ENCODE measurements around the gene ATP2B2. TPM values are rescaled to one million over a fixed set of nuclear protein-coding genes. Genes with fewer than 3 reads are reported as not detected.
A peak's percentile ranks its signal among the peaks of the same experiment; 100 is the strongest.

The ATP2B2 gene
- total and polyA plus RNA-seq, 2 experiments from 2014 or later = 0.66 to 1.8 TPM

- H3K4me1 ChIP-seq (ENCODE audit: insufficient read depth) = no peaks in the 10 kb centered on the region
- no peaks in the 10 kb centered on the region for H3K9me3 ChIP-seq (ENCODE audit: low read depth)
- H3K27ac ChIP-seq = no peak overlapping the region
- no peaks in the 10 kb centered on the region for H3K79me2 ChIP-seq
- H2AFZ ChIP-seq = no peak overlapping the region
- no peaks in the 10 kb centered on the region for H4K20me1 ChIP-seq (ENCODE audit: insufficient read depth, poor library complexity, severe bottlenecking)
- H3K27me3 ChIP-seq = no peaks in the 10 kb centered on the region
- TF ChIP-seq, protein P1, sequence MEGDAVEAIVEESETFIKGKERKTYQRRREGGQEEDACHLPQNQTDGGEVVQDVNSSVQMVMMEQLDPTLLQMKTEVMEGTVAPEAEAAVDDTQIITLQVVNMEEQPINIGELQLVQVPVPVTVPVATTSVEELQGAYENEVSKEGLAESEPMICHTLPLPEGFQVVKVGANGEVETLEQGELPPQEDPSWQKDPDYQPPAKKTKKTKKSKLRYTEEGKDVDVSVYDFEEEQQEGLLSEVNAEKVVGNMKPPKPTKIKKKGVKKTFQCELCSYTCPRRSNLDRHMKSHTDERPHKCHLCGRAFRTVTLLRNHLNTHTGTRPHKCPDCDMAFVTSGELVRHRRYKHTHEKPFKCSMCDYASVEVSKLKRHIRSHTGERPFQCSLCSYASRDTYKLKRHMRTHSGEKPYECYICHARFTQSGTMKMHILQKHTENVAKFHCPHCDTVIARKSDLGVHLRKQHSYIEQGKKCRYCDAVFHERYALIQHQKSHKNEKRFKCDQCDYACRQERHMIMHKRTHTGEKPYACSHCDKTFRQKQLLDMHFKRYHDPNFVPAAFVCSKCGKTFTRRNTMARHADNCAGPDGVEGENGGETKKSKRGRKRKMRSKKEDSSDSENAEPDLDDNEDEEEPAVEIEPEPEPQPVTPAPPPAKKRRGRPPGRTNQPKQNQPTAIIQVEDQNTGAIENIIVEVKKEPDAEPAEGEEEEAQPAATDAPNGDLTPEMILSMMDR (IDR thresholded peaks at IDR 0.05; ENCODE audit: poor library complexity) = no peak
- TF ChIP-seq EZH2phosphoT487 (IDR thresholded peaks at IDR 0.05; ENCODE audit: low read depth, severe bottlenecking, unreplicated experiment) (no peak), EZH2 (IDR thresholded peaks at IDR 0.05; ENCODE audit: borderline replicate concordance) (no peak)
- no peak for DNase-seq (ENCODE audit: low spot score)
- no peak overlapping the region for H3K4me3 ChIP-seq
- no peaks in the 10 kb centered on the region for H3K9me2 ChIP-seq (replicated peaks; ENCODE audit: insufficient read depth)
- WGBS (ENCODE audit: low lambda C conversion rate, missing lambda C conversion rate) = 75% methylated on average over 4 of the region's 4 CpGs
- no peaks in the 10 kb centered on the region for H3K36me3 ChIP-seq (replicated peaks; ENCODE audit: insufficient read depth, low read depth)
- H3K4me2 ChIP-seq = no peak overlapping the region
Measured at GRCh38 chr3:10460951-10461545, 44.3 kb downstream of the ATP2B2 start.

DNA sequence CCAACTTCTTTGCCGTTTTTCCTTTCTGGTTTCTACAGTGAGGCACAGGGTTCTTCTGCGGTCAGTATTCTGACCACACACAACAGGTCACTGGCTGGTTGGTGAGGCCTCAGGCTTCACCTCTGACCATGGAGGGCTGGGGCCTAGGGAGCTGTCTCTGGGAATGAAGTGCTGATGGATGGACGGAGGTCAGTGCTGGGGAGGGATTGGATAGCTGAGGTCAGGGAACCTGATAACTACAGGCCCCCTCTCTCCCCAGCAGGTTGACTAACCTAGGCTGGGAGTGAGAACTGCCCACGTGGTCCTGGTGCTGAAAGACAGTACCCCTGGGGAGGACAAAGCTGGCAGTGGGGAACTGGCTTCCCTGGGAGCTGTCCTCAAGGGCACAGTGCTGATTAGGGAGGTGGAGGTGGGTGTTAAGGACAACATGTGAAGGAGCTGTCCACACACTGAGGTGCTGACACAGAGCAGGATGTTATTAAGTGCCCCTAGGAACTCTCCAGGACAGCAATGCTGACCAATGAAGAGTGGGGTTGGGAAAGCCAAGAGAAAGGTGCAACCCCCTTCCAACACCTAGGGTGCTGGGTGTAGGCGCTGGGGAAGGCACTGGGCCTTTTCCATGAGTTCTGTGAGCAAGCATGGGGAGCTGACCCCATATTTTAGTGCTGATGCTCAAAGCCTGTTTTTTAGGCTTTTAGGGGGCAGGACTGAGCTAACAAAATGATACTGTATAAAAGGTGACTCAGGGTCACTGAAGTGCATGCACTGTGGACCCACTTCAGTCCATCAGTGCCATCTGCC lies 45.2 kb downstream of the ATP2B2 start:
- Histone ChIP-seq H3K4me3 (no peak overlapping the region), H3K27me3 (no peaks in the 10 kb centered on the region), H3K79me2 (no peaks in the 10 kb centered on the region), H3K4me1 (ENCODE audit: insufficient read depth) (no peaks in the 10 kb centered on the region), H3K36me3 (replicated peaks; ENCODE audit: insufficient read depth, low read depth) (no peaks in the 10 kb centered on the region), H3K27ac (no peak overlapping the region), H3K4me2 (no peak overlapping the region), H3K9me2 (replicated peaks; ENCODE audit: insufficient read depth) (no peaks in the 10 kb centered on the region), H4K20me1 (ENCODE audit: insufficient read depth, poor library complexity, severe bottlenecking) (no peaks in the 10 kb centered on the region), H3K9me3 (ENCODE audit: low read depth) (no peaks in the 10 kb centered on the region), H2AFZ (no peak overlapping the region)
- 43% methylated on average over 5 of the region's 5 CpGs for whole genome bisulfite sequencing (ENCODE audit: low lambda C conversion rate, missing lambda C conversion rate)
- TF ChIP-seq, protein P1 (IDR thresholded peaks at IDR 0.05; ENCODE audit: poor library complexity) = no peak
- TF ChIP-seq EZH2 (IDR thresholded peaks at IDR 0.05; ENCODE audit: borderline replicate concordance) (no peak), EZH2phosphoT487 (IDR thresholded peaks at IDR 0.05; ENCODE audit: low read depth, severe bottlenecking, unreplicated experiment) (no peak)
- peak; percentile 88 for DNase-seq (ENCODE audit: low spot score)

DNA sequence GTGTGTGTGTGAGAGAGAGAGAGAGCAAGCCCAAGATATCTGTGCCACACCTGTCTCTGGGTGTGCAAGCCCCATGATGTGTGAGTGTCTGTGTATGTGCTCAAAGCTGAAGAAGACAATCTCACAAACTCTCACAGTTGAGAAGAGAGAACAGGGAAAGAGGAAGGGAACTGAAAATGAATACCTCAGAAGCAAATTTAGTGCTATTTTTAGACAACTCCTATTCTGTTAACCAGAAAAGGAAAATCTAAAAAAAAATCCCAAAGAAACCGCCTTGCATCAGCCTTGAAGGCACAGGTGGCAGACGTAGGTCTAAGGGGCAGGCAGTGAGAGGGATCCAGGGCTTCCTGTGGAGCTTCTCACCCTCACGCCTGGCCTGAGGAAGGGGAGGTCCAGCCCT lies 47.8 kb downstream of the ATP2B2 start:
- no peak overlapping the region for H3K27ac ChIP-seq
- H3K4me1 ChIP-seq (ENCODE audit: insufficient read depth) = no peaks in the 10 kb centered on the region
- WGBS (ENCODE audit: low lambda C conversion rate, missing lambda C conversion rate) = 29% methylated on average over 3 of the region's 3 CpGs
- H3K4me2 ChIP-seq = no peak overlapping the region
- H3K79me2 ChIP-seq = no peaks in the 10 kb centered on the region
- no peaks in the 10 kb centered on the region for H4K20me1 ChIP-seq (ENCODE audit: insufficient read depth, poor library complexity, severe bottlenecking)
- no peaks in the 10 kb centered on the region for H3K36me3 ChIP-seq (replicated peaks; ENCODE audit: insufficient read depth, low read depth)
- H3K9me2 ChIP-seq (replicated peaks; ENCODE audit: insufficient read depth) = no peaks in the 10 kb centered on the region
- no peak overlapping the region for H2AFZ ChIP-seq
- no peak for TF ChIP-seq EZH2 (IDR thresholded peaks at IDR 0.05; ENCODE audit: borderline replicate concordance)
- TF ChIP-seq, protein P1 (IDR thresholded peaks at IDR 0.05; ENCODE audit: poor library complexity) = no peak
- TF ChIP-seq EZH2phosphoT487 (IDR thresholded peaks at IDR 0.05; ENCODE audit: low read depth, severe bottlenecking, unreplicated experiment) = no peak
- no peaks in the 10 kb centered on the region for H3K9me3 ChIP-seq (ENCODE audit: low read depth)
- H3K27me3 ChIP-seq = peaks cover 4% of the 10 kb centered on the region
- H3K4me3 ChIP-seq = no peak overlapping the region
- no peak for DNase-seq (ENCODE audit: low spot score)
